Liver (tissue), 9 donors: ENCODE measurements around the gene UHRF2. TPM values are rescaled to one million over a fixed set of nuclear protein-coding genes. Genes with fewer than 3 reads are reported as not detected.

ENCODE experiments used
- DNase-seq: peaks from one replicate; pipeline ENCODE4 v3.0.0-alpha.2; 2017; ENCODE audit warnings: low spot score
- H3K27ac ChIP-seq, 2 donors: one replicate each; pipeline ENCODE4 v1.7.0; 2013; ENCODE audit warnings: inconsistent platforms in 2 of 2, low read length in 2 of 2, control low read depth in 1 of 2, low read depth in 1 of 2, mild to moderate bottlenecking in 1 of 2
- H3K27me3 ChIP-seq, 4 donors: one replicate each; pipeline versions ENCODE4 v1.6.1 to v1.7.0; 2013; ENCODE audit warnings: low read length in 3 of 4, inconsistent platforms in 1 of 4, mild to moderate bottlenecking in 1 of 4, moderate library complexity in 1 of 4; ENCODE audit not compliant: control insufficient read depth in 4 of 4, insufficient read depth in 4 of 4
- H3K36me3 ChIP-seq, 4 donors: one replicate each; pipeline versions ENCODE4 v1.6.1 to v1.7.0; 2013; ENCODE audit warnings: low read length in 3 of 4, mild to moderate bottlenecking in 3 of 4, low read depth in 1 of 4, moderate library complexity in 1 of 4; ENCODE audit not compliant: control insufficient read depth in 4 of 4, insufficient read depth in 3 of 4
- H3K4me1 ChIP-seq, 4 donors: one replicate each; pipeline versions ENCODE4 v1.6.1 to v1.7.0; 2013; ENCODE audit warnings: low read length in 3 of 4, mild to moderate bottlenecking in 3 of 4, moderate library complexity in 1 of 4; ENCODE audit not compliant: control insufficient read depth in 4 of 4, insufficient read depth in 4 of 4
- H3K4me3 ChIP-seq, 3 donors: one replicate each; pipeline versions ENCODE4 v1.6.1 to v1.7.0; 2013; ENCODE audit warnings: low read length in 3 of 3, control low read depth in 1 of 3, low read depth in 1 of 3, mild to moderate bottlenecking in 1 of 3
- H3K9ac ChIP-seq, 2 donors: one replicate each; pipeline ENCODE4 v1.7.0; 2013; ENCODE audit warnings: low read length in 2 of 2, mild to moderate bottlenecking in 2 of 2, moderate library complexity in 2 of 2, control low read depth in 1 of 2, low read depth in 1 of 2
- H3K9me3 ChIP-seq, 4 donors: one replicate each; pipeline versions ENCODE4 v1.6.1 to v1.7.0; 2013; ENCODE audit warnings: low read length in 3 of 4; ENCODE audit not compliant: control insufficient read depth in 4 of 4
- EGR1 ChIP-seq, 2 donors: IDR thresholded peaks; 2 replicates each; pipeline ENCODE4 v1.6.1; 2016 to 2018; ENCODE audit warnings: antibody characterized with exemption in 2 of 2, low read depth in 2 of 2
- FOXA1 ChIP-seq: IDR thresholded peaks from 2 replicates; pipeline ENCODE4 v1.6.1; 2016; ENCODE audit warnings: antibody characterized with exemption
- FOXA2 ChIP-seq: IDR thresholded peaks from 2 replicates; pipeline ENCODE4 v1.6.1; 2016; ENCODE audit warnings: antibody characterized with exemption
- GABPA ChIP-seq, 2 donors: IDR thresholded peaks in 1 of 2; conservative IDR thresholded peaks in 1 of 2; 2 replicates each; pipeline ENCODE4 v1.6.1; 2016; ENCODE audit warnings: antibody characterized with exemption in 2 of 2, mild to moderate bottlenecking in 1 of 2, moderate library complexity in 1 of 2
- HNF4A ChIP-seq, 2 donors: conservative IDR thresholded peaks; 2 replicates each; pipeline ENCODE4 v1.6.1; 2016; ENCODE audit warnings: antibody characterized with exemption in 2 of 2, mild to moderate bottlenecking in 2 of 2
- HNF4G ChIP-seq: IDR thresholded peaks from 2 replicates; pipeline ENCODE4 v1.6.1; 2016; ENCODE audit warnings: antibody characterized with exemption
- JUND ChIP-seq, 2 donors: IDR thresholded peaks; 2 replicates each; pipeline ENCODE4 v1.6.1; 2016; ENCODE audit warnings: antibody characterized with exemption in 2 of 2
- NR2F2 ChIP-seq: IDR thresholded peaks from 2 replicates; pipeline ENCODE4 v1.6.1; 2016; ENCODE audit warnings: antibody characterized with exemption
- RAD21 ChIP-seq, 2 donors: IDR thresholded peaks; 2 replicates each; pipeline ENCODE4 v1.6.1; 2016; ENCODE audit warnings: antibody characterized with exemption in 2 of 2, mild to moderate bottlenecking in 2 of 2
- RXRA ChIP-seq, 2 donors: IDR thresholded peaks; 2 replicates each; pipeline ENCODE4 v1.6.1; 2017 to 2018; ENCODE audit warnings: antibody characterized with exemption in 2 of 2, mild to moderate bottlenecking in 1 of 2
- SP1 ChIP-seq: IDR thresholded peaks from 2 replicates; pipeline ENCODE4 v1.6.1; 2018; ENCODE audit warnings: antibody characterized with exemption, mild to moderate bottlenecking
- TAF1 ChIP-seq: conservative IDR thresholded peaks from 2 replicates; pipeline ENCODE4 v1.6.1; 2016; ENCODE audit warnings: antibody characterized with exemption, mild to moderate bottlenecking
- YY1 ChIP-seq: IDR thresholded peaks from 2 replicates; pipeline ENCODE4 v1.6.1; 2016; ENCODE audit warnings: antibody characterized with exemption, mild to moderate bottlenecking
- WGBS: extraction: QIAGEN DNeasy Blood & Tissue Kit; methylation state at CpG from one replicate; pipeline ENCODE4 v1.1.7; 2013; 5-methylcytosine and 5-hydroxymethylcytosine counted together
- polyA plus RNA-seq, 2 donors: library from polyadenylated mRNA; stranded (reverse) in 1 of 2; unstranded in 1 of 2; fragments of 200-250 nt in 1 of 2; fragments of >200 nt in 1 of 2; fragmentation: Nextera tagmentation in 1 of 2; extraction: Ambion mirVana in 1 of 2; gene quantifications; one replicate each; pipeline versions ENCODE4 v1.2.1 to v1.2.3, GENCODE V29; 2013 to 2015
- total RNA-seq, 2 donors: library from RNA; depleted of rRNA; stranded (reverse); fragments of >200 nt; gene quantifications; one replicate each; pipeline ENCODE4 v1.2.3, GENCODE V29; 2014
- TF ChIP-seq, protein P1 (sequence below): IDR thresholded peaks from 2 replicates; pipeline ENCODE4 v1.6.1; 2016; ENCODE audit warnings: antibody characterized with exemption
- TF ChIP-seq, protein P2 (sequence below): IDR thresholded peaks from 2 replicates; pipeline ENCODE4 v1.6.1; 2016; ENCODE audit warnings: antibody characterized with exemption
- TF ChIP-seq, protein P3 (sequence below): fragments of 150-350 bp; IDR thresholded peaks from 2 replicates; pipeline ENCODE4 v1.5.1; 2017; ENCODE audit warnings: improper control_type of control experiment, low read depth, low read length; ENCODE audit not compliant: missing input control
- TF ChIP-seq, protein P4 (sequence below): IDR thresholded peaks from 2 replicates; pipeline ENCODE4 v1.6.1; 2016; ENCODE audit warnings: antibody characterized with exemption, mild to moderate bottlenecking
- TF ChIP-seq, protein P5 (sequence below): IDR thresholded peaks from 2 replicates; pipeline ENCODE4 v1.6.1; 2016; ENCODE audit warnings: antibody characterized with exemption
- donor health status: healthy.
- donor health status: healthy.
- donor health status: healthy.
- donor health status: healthy.
- donor health status: healthy.

UHRF2 gene
- total and polyA plus RNA-seq, 4 donors, result 5.7 to 34.1 (median 16.9) TPM

DNA sequence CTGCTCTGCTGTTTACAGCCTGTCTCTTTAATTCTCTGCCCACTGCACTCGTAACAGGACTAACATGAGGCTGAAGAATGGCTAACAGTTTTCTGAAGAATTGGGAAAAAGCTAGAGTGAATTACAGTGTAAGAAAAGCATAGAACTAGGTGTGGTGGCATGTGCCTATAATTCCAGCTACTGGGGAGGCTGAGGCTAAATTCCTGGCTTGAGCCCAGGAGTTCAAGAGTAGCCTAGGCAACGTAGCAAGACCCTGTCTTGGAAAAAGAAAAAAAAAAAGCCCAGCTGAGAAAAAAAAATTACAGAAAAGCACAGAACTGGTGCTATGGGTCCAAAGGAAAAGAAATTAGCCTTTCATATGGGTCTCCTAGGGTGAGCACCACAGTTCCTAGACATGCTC lies 13.9 kb upstream of the UHRF2 start:
- Histone ChIP-seq H3K4me3 (no peak overlapping the region), H3K4me1 (no peaks in the 10 kb centered on the region), H3K27ac (no peak overlapping the region), H3K9me3 (no peaks in the 10 kb centered on the region), H3K27me3 (no peaks in the 10 kb centered on the region), H3K9ac (no peak overlapping the region), H3K36me3 (no peaks in the 10 kb centered on the region)
- TF ChIP-seq, protein P1, sequence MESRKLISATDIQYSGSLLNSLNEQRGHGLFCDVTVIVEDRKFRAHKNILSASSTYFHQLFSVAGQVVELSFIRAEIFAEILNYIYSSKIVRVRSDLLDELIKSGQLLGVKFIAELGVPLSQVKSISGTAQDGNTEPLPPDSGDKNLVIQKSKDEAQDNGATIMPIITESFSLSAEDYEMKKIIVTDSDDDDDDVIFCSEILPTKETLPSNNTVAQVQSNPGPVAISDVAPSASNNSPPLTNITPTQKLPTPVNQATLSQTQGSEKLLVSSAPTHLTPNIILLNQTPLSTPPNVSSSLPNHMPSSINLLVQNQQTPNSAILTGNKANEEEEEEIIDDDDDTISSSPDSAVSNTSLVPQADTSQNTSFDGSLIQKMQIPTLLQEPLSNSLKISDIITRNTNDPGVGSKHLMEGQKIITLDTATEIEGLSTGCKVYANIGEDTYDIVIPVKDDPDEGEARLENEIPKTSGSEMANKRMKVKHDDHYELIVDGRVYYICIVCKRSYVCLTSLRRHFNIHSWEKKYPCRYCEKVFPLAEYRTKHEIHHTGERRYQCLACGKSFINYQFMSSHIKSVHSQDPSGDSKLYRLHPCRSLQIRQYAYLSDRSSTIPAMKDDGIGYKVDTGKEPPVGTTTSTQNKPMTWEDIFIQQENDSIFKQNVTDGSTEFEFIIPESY, result no peak
- TF ChIP-seq EGR1 (IDR thresholded peaks at IDR 0.05; ENCODE audit: low read depth in 2 of 2), result no peak
- TF ChIP-seq RXRA (IDR thresholded peaks at IDR 0.05), result no peak
- no peak for TF ChIP-seq JUND (IDR thresholded peaks at IDR 0.05)
- no peak for TF ChIP-seq NR2F2
- TF ChIP-seq, protein P2, sequence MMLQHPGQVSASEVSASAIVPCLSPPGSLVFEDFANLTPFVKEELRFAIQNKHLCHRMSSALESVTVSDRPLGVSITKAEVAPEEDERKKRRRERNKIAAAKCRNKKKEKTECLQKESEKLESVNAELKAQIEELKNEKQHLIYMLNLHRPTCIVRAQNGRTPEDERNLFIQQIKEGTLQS, result no peak
- TF ChIP-seq, protein P3, sequence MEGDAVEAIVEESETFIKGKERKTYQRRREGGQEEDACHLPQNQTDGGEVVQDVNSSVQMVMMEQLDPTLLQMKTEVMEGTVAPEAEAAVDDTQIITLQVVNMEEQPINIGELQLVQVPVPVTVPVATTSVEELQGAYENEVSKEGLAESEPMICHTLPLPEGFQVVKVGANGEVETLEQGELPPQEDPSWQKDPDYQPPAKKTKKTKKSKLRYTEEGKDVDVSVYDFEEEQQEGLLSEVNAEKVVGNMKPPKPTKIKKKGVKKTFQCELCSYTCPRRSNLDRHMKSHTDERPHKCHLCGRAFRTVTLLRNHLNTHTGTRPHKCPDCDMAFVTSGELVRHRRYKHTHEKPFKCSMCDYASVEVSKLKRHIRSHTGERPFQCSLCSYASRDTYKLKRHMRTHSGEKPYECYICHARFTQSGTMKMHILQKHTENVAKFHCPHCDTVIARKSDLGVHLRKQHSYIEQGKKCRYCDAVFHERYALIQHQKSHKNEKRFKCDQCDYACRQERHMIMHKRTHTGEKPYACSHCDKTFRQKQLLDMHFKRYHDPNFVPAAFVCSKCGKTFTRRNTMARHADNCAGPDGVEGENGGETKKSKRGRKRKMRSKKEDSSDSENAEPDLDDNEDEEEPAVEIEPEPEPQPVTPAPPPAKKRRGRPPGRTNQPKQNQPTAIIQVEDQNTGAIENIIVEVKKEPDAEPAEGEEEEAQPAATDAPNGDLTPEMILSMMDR, result no peak
- no peak for TF ChIP-seq HNF4G
- TF ChIP-seq RAD21 (IDR thresholded peaks at IDR 0.05), result no peak
- TF ChIP-seq, protein P4, sequence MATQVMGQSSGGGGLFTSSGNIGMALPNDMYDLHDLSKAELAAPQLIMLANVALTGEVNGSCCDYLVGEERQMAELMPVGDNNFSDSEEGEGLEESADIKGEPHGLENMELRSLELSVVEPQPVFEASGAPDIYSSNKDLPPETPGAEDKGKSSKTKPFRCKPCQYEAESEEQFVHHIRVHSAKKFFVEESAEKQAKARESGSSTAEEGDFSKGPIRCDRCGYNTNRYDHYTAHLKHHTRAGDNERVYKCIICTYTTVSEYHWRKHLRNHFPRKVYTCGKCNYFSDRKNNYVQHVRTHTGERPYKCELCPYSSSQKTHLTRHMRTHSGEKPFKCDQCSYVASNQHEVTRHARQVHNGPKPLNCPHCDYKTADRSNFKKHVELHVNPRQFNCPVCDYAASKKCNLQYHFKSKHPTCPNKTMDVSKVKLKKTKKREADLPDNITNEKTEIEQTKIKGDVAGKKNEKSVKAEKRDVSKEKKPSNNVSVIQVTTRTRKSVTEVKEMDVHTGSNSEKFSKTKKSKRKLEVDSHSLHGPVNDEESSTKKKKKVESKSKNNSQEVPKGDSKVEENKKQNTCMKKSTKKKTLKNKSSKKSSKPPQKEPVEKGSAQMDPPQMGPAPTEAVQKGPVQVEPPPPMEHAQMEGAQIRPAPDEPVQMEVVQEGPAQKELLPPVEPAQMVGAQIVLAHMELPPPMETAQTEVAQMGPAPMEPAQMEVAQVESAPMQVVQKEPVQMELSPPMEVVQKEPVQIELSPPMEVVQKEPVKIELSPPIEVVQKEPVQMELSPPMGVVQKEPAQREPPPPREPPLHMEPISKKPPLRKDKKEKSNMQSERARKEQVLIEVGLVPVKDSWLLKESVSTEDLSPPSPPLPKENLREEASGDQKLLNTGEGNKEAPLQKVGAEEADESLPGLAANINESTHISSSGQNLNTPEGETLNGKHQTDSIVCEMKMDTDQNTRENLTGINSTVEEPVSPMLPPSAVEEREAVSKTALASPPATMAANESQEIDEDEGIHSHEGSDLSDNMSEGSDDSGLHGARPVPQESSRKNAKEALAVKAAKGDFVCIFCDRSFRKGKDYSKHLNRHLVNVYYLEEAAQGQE, result no peak
- TF ChIP-seq YY1, result no peak
- TF ChIP-seq FOXA2, result no peak
- TF ChIP-seq SP1, result no peak
- TF ChIP-seq GABPA (IDR thresholded peaks at IDR 0.05 in 1 of 2, conservative IDR thresholded peaks at IDR 0.05 in 1 of 2), result no peak
- TF ChIP-seq TAF1, result no peak
- DNase-seq, result no peak
- WGBS, result 57% methylated on average over 2 of the region's 2 CpGs

DNA sequence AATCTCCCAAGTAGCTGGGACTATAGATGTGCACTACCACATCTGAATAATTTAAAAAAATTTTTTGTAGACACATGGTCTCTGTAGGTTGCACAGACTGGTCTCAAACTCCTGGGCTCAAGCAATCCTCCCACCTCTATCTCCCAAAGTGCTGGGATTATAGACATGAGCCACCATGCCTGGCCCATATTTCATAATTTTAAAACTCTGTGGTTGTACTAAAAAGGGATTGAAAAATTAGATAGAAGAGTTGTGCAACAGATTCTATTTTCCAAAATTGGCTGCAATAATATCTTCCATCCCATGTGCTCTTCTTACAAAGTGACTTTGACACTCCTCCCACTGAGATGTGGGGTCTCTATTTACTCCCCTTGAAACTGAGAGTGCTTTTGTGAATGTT lies 7.6 kb upstream of the UHRF2 start:
- Histone ChIP-seq H3K9ac (no peak overlapping the region), H3K36me3 (no peaks in the 10 kb centered on the region), H3K27ac (no peak overlapping the region), H3K9me3 (no peaks in the 10 kb centered on the region), H3K4me1 (peaks cover 2 to 10% (median 5%) of the 10 kb centered on the region in 4 donors), H3K4me3 (no peak overlapping the region), H3K27me3 (no peaks in the 10 kb centered on the region)
- DNase-seq, result no peak
- no peak for TF ChIP-seq SP1
- no peak for TF ChIP-seq RAD21 (IDR thresholded peaks at IDR 0.05)
- TF ChIP-seq TAF1, result no peak
- no peak for TF ChIP-seq JUND (IDR thresholded peaks at IDR 0.05)
- TF ChIP-seq FOXA1, result no peak
- no peak for TF ChIP-seq HNF4A (conservative IDR thresholded peaks at IDR 0.05)
- TF ChIP-seq HNF4G, result no peak
- TF ChIP-seq, protein P5, sequence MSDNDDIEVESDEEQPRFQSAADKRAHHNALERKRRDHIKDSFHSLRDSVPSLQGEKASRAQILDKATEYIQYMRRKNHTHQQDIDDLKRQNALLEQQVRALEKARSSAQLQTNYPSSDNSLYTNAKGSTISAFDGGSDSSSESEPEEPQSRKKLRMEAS, result no peak
- TF ChIP-seq, protein P2, result no peak
